Measurements from ENCODE around the gene ZNF343. TPM values are rescaled to one million over a fixed set of nuclear protein-coding genes. Genes with fewer than 3 reads are reported as not detected.

ZNF343 gene
- total and polyA plus RNA-seq, 10 of the 15 experiments (the other 5 are each of a cell fraction or from before 2014, with no cell fraction given): 1.3 to 11.1 (median 9.0) TPM

DNA sequence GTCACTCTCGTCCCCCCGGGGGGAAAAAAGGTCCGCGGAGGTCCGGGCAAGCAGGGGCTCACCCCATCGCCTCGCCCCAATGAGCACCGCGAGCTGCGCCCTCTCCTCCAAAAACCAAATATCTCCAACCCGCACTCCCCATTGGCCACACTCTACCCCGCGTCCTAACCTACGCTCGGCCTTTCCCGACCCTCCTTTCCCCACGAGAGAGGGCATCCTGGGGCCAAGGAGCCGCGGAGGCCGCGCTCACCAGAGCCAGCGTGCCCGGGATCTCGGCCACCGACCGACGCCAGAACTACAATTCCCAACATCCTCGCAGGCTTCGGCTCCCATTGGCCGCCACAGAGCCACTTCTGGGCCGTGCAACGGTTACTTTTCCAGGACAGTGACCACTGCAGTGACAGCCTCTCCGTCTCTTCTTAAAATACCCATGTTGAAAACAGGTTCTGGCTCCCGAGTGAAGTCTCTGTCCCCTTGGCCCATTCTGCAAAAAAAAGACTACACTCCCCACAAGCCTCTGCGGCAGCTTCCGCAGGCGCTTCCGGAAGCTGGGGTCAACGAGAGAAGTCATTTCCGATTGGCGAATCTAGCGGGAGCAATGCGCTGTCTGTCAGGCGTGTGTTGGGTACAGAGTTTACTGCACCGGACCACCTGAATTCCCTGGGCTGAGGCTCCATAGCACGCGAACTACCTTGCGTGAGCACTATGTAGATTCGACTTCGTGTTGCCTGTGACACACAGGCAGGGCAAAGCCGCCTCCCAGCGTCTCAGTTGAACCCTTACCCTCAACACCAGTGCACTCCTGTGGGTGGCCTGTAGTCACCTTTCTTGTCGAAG lies at the start of gene ZNF343 (continued):
- no peak for TF ChIP-seq MYC (IDR thresholded peaks at IDR 0.05; ENCODE audit: insufficient read depth, insufficient read length, insufficient replicate concordance, low read length, severe bottlenecking)
- TF ChIP-seq, protein P1, sequence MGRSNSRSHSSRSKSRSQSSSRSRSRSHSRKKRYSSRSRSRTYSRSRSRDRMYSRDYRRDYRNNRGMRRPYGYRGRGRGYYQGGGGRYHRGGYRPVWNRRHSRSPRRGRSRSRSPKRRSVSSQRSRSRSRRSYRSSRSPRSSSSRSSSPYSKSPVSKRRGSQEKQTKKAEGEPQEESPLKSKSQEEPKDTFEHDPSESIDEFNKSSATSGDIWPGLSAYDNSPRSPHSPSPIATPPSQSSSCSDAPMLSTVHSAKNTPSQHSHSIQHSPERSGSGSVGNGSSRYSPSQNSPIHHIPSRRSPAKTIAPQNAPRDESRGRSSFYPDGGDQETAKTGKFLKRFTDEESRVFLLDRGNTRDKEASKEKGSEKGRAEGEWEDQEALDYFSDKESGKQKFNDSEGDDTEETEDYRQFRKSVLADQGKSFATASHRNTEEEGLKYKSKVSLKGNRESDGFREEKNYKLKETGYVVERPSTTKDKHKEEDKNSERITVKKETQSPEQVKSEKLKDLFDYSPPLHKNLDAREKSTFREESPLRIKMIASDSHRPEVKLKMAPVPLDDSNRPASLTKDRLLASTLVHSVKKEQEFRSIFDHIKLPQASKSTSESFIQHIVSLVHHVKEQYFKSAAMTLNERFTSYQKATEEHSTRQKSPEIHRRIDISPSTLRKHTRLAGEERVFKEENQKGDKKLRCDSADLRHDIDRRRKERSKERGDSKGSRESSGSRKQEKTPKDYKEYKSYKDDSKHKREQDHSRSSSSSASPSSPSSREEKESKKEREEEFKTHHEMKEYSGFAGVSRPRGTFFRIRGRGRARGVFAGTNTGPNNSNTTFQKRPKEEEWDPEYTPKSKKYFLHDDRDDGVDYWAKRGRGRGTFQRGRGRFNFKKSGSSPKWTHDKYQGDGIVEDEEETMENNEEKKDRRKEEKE (IDR thresholded peaks at IDR 0.05): no peak
- peak; percentile 75; the same call in 1 of the 2 replicates for TF ChIP-seq TBL1XR1 (IDR thresholded peaks at IDR 0.05; ENCODE audit: low read depth, low read length)
- no peak for TF ChIP-seq CBX3 (IDR thresholded peaks at IDR 0.05; ENCODE audit: borderline replicate concordance, low read depth)
- TF ChIP-seq, protein P2, sequence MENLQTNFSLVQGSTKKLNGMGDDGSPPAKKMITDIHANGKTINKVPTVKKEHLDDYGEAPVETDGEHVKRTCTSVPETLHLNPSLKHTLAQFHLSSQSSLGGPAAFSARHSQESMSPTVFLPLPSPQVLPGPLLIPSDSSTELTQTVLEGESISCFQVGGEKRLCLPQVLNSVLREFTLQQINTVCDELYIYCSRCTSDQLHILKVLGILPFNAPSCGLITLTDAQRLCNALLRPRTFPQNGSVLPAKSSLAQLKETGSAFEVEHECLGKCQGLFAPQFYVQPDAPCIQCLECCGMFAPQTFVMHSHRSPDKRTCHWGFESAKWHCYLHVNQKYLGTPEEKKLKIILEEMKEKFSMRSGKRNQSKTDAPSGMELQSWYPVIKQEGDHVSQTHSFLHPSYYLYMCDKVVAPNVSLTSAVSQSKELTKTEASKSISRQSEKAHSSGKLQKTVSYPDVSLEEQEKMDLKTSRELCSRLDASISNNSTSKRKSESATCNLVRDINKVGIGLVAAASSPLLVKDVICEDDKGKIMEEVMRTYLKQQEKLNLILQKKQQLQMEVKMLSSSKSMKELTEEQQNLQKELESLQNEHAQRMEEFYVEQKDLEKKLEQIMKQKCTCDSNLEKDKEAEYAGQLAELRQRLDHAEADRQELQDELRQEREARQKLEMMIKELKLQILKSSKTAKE (IDR thresholded peaks at IDR 0.05; ENCODE audit: low read depth, poor library complexity, severe bottlenecking): no peak
- TF ChIP-seq, protein P3, sequence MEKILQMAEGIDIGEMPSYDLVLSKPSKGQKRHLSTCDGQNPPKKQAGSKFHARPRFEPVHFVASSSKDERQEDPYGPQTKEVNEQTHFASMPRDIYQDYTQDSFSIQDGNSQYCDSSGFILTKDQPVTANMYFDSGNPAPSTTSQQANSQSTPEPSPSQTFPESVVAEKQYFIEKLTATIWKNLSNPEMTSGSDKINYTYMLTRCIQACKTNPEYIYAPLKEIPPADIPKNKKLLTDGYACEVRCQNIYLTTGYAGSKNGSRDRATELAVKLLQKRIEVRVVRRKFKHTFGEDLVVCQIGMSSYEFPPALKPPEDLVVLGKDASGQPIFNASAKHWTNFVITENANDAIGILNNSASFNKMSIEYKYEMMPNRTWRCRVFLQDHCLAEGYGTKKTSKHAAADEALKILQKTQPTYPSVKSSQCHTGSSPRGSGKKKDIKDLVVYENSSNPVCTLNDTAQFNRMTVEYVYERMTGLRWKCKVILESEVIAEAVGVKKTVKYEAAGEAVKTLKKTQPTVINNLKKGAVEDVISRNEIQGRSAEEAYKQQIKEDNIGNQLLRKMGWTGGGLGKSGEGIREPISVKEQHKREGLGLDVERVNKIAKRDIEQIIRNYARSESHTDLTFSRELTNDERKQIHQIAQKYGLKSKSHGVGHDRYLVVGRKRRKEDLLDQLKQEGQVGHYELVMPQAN (conservative IDR thresholded peaks at IDR 0.05): peak; percentile 47; the same call in 1 of the 2 replicates
- no peak for TF ChIP-seq ASH2L (IDR thresholded peaks at IDR 0.05; ENCODE audit: borderline replicate concordance, low read depth)
- TF ChIP-seq ETV6 (conservative IDR thresholded peaks at IDR 0.05 in 1 of 2, IDR thresholded peaks at IDR 0.05 in 1 of 2; ENCODE audit: borderline replicate concordance in 1 of 2, low read depth in 1 of 2): no peak
- TF ChIP-seq, protein P4, sequence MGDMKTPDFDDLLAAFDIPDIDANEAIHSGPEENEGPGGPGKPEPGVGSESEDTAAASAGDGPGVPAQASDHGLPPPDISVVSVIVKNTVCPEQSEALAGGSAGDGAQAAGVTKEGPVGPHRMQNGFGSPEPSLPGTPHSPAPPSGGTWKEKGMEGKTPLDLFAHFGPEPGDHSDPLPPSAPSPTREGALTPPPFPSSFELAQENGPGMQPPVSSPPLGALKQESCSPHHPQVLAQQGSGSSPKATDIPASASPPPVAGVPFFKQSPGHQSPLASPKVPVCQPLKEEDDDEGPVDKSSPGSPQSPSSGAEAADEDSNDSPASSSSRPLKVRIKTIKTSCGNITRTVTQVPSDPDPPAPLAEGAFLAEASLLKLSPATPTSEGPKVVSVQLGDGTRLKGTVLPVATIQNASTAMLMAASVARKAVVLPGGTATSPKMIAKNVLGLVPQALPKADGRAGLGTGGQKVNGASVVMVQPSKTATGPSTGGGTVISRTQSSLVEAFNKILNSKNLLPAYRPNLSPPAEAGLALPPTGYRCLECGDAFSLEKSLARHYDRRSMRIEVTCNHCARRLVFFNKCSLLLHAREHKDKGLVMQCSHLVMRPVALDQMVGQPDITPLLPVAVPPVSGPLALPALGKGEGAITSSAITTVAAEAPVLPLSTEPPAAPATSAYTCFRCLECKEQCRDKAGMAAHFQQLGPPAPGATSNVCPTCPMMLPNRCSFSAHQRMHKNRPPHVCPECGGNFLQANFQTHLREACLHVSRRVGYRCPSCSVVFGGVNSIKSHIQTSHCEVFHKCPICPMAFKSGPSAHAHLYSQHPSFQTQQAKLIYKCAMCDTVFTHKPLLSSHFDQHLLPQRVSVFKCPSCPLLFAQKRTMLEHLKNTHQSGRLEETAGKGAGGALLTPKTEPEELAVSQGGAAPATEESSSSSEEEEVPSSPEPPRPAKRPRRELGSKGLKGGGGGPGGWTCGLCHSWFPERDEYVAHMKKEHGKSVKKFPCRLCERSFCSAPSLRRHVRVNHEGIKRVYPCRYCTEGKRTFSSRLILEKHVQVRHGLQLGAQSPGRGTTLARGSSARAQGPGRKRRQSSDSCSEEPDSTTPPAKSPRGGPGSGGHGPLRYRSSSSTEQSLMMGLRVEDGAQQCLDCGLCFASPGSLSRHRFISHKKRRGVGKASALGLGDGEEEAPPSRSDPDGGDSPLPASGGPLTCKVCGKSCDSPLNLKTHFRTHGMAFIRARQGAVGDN (IDR thresholded peaks at IDR 0.05): peak; percentile 36; the same call in 1 of the 2 replicates
- 0 out of 2 replicates have a peak, but pooled peaks have one; percentile 13 for TF ChIP-seq NBN (IDR thresholded peaks at IDR 0.05)
- TF ChIP-seq, protein P5, sequence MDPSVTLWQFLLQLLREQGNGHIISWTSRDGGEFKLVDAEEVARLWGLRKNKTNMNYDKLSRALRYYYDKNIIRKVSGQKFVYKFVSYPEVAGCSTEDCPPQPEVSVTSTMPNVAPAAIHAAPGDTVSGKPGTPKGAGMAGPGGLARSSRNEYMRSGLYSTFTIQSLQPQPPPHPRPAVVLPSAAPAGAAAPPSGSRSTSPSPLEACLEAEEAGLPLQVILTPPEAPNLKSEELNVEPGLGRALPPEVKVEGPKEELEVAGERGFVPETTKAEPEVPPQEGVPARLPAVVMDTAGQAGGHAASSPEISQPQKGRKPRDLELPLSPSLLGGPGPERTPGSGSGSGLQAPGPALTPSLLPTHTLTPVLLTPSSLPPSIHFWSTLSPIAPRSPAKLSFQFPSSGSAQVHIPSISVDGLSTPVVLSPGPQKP (IDR thresholded peaks at IDR 0.05; ENCODE audit: low read depth, low read length): peak; percentile 75
- no peak for TF ChIP-seq NFXL1 (IDR thresholded peaks at IDR 0.05; ENCODE audit: borderline replicate concordance)
